HuH-7 (cell line): Measurements from ENCODE around the gene ZNF687.

Experiments
- DNase-seq: peaks from one replicate; pipeline ENCODE4 v3.0.0; 2011; ENCODE audit warnings: low spot score

ZNF687 gene

DNA sequence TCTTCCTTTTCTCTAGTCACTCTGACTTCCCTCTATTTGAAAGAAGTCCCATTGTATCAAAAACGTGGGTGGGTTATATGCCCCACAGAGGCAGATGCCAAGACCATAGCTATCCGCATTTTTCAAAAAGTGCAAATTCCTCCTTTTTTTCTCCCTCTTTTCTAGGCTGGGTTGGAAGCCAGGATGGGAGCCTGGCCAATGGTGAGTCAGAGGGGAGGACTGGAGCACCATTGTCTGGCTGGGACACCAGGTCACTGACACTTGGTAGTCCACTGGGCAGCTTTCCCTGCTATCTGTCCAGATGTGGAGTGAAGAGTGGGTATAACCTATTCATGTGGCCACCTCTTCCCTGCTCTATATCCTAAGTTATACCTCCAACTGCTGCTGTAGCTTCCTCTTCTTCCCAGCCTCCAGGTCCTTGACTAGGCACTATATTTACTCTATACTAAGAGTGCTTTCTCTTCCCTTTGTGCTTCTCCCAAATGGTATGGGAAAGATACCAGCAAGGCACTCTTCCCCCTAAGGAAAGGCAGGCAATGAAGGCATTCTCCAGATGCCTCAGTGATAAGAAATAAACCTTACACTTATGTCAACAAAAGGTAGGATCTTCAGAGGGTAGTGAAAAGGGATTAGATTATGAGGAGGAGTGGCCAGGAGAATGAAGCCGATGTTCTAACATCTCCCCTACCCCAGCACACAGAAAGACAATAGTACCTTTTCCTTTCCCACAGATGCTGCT lies 32.2 kb downstream of the ZNF687 start:
- DNase-seq: no peak

DNA sequence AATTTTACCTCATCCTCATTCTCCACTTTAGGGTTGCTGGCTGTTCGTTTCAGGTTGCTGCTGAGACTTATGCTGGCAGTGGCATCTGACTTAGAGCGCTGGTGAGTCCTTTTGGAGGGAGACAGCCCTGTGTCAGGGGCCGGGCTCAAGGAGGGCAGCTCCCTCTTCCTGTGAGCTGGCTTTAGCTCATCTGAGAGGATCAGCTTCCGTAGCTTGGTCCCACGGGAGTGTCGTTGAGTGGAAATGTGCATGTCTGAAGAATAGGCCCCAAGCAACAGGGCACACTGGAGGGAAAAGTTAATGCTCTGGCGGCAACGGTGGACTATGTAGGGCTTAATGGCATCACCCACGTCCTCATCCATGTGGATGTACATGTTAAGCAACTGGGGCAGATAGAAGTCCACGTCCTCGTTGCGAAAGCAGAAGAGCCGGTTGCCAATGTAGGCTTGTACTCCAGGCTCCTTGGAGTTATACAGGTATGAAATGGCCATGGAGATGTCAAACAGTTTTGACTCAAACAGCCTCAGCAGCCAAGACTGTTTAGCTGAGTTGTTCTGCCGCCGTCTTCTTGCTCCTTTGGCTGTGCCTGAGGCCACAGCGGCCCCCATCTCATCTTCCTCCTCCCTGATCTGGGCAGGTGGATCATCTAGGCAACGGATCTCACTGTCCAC lies 33.6 kb downstream of the ZNF687 start:
- DNase-seq: no peak

GRCh38 chr1:151318975-151319374 lies 36.9 kb downstream of the ZNF687 start:
- no peak for DNase-seq

DNA sequence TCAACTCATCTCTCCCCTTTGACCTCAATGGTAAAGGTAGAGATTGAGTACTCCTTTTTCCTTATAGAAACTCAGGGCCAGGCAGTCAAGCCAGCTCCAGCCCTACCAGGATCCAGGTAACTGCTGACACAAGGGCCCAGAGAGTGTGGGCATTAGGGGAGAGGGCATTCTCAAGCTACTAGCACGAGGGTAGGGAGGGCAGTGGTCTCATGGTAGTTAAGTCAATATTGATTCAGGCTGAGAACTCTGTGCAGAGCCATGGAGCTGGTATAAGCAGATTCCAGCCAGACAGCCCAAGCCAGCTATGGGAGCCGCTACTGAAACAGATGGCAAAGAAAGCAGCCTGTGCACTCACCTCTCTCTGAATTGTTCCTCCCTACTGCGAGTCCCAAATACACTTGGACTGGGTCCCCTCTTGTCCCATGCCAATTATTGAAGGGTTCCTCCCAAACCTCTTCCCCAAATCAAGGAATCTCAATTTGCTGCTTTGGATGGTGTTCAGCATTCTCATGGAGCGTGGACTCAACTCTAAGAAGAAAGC lies 42.4 kb downstream of the ZNF687 start:
- no peak for DNase-seq

DNA sequence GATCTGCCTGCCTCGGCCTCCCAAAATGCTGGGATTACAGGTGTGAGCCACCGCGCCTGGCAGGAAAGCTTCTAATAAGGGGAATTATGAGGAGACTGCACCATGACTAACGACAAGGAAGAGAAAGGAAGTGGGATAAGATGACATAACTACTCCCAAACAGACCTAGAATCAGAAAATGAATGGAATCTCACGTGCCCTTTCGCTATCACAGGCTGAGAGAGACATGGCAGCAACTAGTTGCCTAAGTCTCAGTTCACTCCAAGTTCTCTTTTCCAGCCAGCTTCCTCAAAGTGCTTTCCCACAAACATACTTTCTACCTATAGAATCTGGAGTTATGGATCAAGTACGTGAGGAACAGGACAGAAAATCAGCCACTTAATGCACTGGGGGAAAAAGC lies 43.1 kb downstream of the ZNF687 start:
- no peak for DNase-seq

GRCh38 chr1:151325646-151326429 lies 43.7 kb downstream of the ZNF687 start:
- DNase-seq: no peak

DNA sequence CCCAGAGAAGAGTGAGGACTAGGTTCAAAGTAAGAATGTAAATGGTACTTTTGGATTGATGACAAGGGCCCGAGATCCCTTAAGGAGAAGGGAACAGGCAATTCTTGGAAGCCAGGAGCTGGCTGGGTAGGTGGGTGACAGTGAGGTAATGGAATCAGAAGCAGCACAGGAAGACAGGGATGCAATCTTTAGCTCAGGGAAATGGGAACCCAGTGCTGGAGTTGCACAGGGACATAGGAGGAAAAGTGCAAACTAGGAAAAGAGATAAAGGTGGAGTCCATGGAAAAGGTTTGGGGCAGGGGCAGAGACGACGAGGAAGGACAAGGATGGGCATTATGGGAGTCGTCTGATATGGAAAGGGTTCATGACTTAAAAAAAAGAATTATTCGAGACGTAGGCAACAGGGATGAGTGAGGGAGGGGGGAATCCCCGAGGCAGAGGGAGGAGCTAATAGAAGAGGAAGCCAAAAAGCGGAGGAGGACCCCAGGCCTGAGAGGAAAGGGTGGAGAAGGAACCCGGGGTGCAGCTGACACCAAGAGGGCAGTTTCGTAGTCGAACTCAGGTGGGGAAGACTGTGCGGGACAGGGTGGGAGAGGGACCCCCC lies 44.6 kb downstream of the ZNF687 start:
- DNase-seq: peak; percentile 34

- DNase-seq: peak; percentile 87
Observed at GRCh38 chr1:151327223-151327902, 45.3 kb downstream of the ZNF687 start, which contains the start of gene PI4KB. TSS of gene PI4KB (minus strand) at chr1:151327416. CDS start at chr1:151316481, 10,935 bp downstream.

DNA sequence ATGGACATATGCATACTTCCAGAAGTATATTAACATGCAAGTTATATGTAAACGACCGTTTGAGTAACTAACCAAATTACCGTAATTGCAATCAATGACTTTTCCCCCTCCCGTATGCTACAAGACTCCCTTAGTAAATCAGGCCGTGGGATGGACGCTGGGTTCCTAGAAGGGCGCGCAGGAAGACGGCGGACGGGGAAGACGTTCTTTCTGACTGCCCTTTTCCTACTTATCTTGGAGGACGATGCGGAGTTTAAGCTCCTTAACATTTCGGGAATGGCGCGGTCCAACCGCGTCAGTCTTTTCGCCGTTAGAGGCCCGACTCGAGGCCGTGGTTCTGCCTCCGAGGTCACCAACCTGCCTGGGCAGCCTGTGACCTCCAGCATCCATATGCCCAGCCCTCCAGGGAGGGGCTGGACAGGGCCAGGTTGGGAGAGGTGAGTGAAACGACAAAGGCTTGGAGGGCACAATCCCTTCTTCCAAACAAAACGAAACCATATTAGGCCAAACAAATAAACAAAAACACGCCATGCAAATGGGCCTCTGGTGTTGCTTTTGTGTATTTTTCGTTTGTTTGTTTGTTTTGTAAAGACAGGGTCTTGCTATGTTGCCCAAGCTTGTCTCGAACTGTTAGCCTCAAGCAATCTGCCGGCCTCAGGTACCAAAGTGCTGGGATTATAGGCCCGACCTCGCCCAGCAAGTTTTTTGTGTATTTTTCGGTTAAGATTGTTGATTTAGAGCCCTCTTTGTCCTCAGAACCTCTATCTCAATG lies 46.0 kb downstream of the ZNF687 start:
- DNase-seq: peak; percentile 27

- DNase-seq: no peak
Observed at GRCh38 chr1:151334822-151335221, 52.7 kb downstream of the ZNF687 start.

- DNase-seq: no peak
Observed at GRCh38 chr1:151336556-151336955, 54.5 kb downstream of the ZNF687 start.

GRCh38 chr1:151340870-151341754 lies 59.0 kb downstream of the ZNF687 start:
- peak; percentile 43 for DNase-seq
